ENCODE results near the gene CAPN10.

- no peak for TF ChIP-seq CTCF (IDR thresholded peaks at IDR 0.05)
- no peak for TF ChIP-seq POLR2A (IDR thresholded peaks at IDR 0.05)
Observed at GRCh38 chr2:240597054-240597418, 10.5 kb downstream of the CAPN10 start.

Measured in ovary (tissue), 3 donors.